Measurements from ENCODE around the gene C1QTNF2. TPM values are rescaled to one million over a fixed set of nuclear protein-coding genes. Genes with fewer than 3 reads are reported as not detected.

Gene C1QTNF2
- total and polyA plus RNA-seq, 8 donors: 0.45 to 4.0 (median 1.1) TPM; not detected in 2

DNA sequence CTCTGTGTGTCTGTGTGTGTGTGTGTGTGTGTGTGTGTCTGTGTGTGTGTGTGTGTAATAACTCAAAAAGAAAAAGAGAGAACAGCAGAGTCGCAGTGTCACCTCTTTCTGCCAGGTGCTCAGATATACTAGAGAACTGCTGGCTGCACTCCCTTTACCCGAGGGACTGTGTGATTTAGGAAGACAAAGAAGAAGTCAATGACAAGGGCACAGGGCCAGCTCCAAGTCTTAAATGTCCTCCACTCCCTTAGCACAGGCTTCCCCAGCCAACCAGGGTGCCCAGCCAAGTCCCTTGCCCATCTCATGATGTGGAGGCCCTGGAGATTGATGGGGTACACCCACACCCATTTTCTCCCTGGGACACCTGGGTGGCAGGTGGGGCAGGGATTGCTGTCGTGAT lies 66.7 kb downstream of the C1QTNF2 start:
- DNase-seq: no peak
- no peak overlapping the region for H3K4me3 ChIP-seq
- H3K9me3 ChIP-seq: no peaks in the 10 kb centered on the region
- TF ChIP-seq POLR2A (IDR thresholded peaks at IDR 0.05) (no peak), POLR2AphosphoS5 (IDR thresholded peaks at IDR 0.05) (no peak), EP300 (IDR thresholded peaks at IDR 0.05) (no peak)
- TF ChIP-seq, protein P1, sequence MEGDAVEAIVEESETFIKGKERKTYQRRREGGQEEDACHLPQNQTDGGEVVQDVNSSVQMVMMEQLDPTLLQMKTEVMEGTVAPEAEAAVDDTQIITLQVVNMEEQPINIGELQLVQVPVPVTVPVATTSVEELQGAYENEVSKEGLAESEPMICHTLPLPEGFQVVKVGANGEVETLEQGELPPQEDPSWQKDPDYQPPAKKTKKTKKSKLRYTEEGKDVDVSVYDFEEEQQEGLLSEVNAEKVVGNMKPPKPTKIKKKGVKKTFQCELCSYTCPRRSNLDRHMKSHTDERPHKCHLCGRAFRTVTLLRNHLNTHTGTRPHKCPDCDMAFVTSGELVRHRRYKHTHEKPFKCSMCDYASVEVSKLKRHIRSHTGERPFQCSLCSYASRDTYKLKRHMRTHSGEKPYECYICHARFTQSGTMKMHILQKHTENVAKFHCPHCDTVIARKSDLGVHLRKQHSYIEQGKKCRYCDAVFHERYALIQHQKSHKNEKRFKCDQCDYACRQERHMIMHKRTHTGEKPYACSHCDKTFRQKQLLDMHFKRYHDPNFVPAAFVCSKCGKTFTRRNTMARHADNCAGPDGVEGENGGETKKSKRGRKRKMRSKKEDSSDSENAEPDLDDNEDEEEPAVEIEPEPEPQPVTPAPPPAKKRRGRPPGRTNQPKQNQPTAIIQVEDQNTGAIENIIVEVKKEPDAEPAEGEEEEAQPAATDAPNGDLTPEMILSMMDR (IDR thresholded peaks at IDR 0.05): no peak
- no peaks in the 10 kb centered on the region for H3K27me3 ChIP-seq
- intact Hi-C loops (cut with DNase I; ENCODE audit: low total_unique reads): no loop called here
- peaks cover 0 to 5% (median 0%) of the 10 kb centered on the region in 4 donors for H3K36me3 ChIP-seq
- 47 to 66% (median 54%) methylated on average over 3 of the region's 3 CpGs for WGBS, 5 donors
- no peak overlapping the region for H3K27ac ChIP-seq
- H3K4me1 ChIP-seq: peaks cover 0 to 5% (median 2%) of the 10 kb centered on the region in 4 donors

DNA sequence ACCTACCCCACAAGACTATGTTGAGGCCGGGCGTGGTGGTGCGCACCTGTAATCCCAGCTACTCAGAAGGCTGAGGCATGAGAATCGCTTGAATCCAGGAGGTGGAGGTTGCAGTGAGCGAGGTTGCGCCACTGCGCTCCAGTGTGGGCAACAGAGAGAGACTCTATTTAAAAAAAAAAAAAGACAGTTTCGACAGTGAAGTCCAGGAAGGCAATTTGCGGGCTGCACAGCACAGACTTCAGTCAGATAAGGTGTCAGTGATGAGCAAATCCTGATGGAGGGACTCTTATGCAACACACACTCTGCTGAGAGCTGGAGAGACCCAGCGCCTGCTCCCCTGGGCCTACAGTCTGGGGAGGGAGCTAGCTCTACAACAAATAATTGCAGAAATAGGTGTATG lies 72.2 kb downstream of the C1QTNF2 start:
- no peak overlapping the region for H3K4me3 ChIP-seq
- TF ChIP-seq, protein P1 (IDR thresholded peaks at IDR 0.05): no peak
- no peaks in the 10 kb centered on the region for H3K27me3 ChIP-seq
- H3K4me1 ChIP-seq: no peaks in the 10 kb centered on the region
- 91 to 96% (median 95%) methylated on average over 10 of the region's 10 CpGs for whole genome bisulfite sequencing, 5 donors
- H3K27ac ChIP-seq: peak overlapping the region in 1 of 5 donors; percentile 6
- no peaks in the 10 kb centered on the region for H3K9me3 ChIP-seq
- intact Hi-C loops (cut with DNase I; ENCODE audit: low total_unique reads): no loop called here
- no peaks in the 10 kb centered on the region for H3K36me3 ChIP-seq
- DNase-seq: peak in 1 of 2 donors; percentile 20

DNA sequence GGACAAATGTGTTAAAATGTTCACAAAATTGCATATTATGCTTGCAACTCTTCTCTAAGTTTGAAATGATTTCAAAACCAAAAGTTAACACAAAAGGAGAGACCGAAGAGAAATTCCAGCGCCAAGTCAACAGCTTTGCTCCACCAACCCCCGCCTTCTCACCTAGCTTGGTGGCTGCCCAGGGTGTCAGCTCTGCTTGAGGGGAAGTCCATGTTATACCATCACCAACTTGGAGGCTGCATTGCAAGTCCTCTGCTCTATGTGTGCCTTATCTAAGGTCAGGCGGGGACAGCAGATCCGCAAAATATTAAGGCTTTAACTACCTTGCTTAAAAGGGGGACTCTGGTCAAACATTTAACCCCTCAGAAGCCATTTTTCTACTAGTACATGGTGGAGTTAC lies 72.7 kb downstream of the C1QTNF2 start:
- DNase-seq: no peak
- no peaks in the 10 kb centered on the region for H3K36me3 ChIP-seq
- WGBS, 5 donors: 67 to 82% (median 70%) methylated on average over 5 of the region's 5 CpGs

More for the DNA sequence above, 72.7 kb downstream of the C1QTNF2 start:
- Histone ChIP-seq H3K4me1 (no peaks in the 10 kb centered on the region), H3K27ac (no peak overlapping the region), H3K4me3 (no peak overlapping the region), H3K27me3 (no peaks in the 10 kb centered on the region), H3K9me3 (no peaks in the 10 kb centered on the region)
- intact Hi-C loops (cut with DNase I; ENCODE audit: low total_unique reads): no loop called here
- TF ChIP-seq POLR2AphosphoS5 (IDR thresholded peaks at IDR 0.05) (no peak), EP300 (IDR thresholded peaks at IDR 0.05) (no peak)

Small RNAs within 50 kb of the gene (small RNA-seq; reads per million reads assigned to genes)
- 0 reads per million in 4 donors for gene AC112191.3

Other genes with a start within 250 kb of the C1QTNF2 start
- gene FABP6, start 141.1 kb downstream of the C1QTNF2 start, total RNA-seq: 1 to 10 TPM in 1 of 5 donors, not detected in 4; 6.1 TPM
- gene FABP6, start 141.1 kb downstream of the C1QTNF2 start, polyA plus RNA-seq: 1 to 10 TPM in 1 of 3 donors, under 1 TPM in 1, not detected in 1; 0.50 to 1.9 TPM
- 100 to 1,000 TPM in 1 of 5 donors, 1 to 10 TPM in 4; 1.4 to 104 (median 4.5) TPM for gene CCNJL, start 58.1 kb downstream of the C1QTNF2 start, total RNA-seq
- gene CCNJL, start 58.1 kb downstream of the C1QTNF2 start, polyA plus RNA-seq: 1 to 10 TPM; 2.4 to 4.5 (median 2.6) TPM
- gene FAM200C, start 29.4 kb upstream of the C1QTNF2 start, total RNA-seq: 1 to 10 TPM in 4 of 5 donors, under 1 TPM in 1; 0.29 to 7.2 (median 1.8) TPM
- gene FAM200C, start 29.4 kb upstream of the C1QTNF2 start, polyA plus RNA-seq: 1 to 10 TPM; 1.2 to 2.7 (median 1.4) TPM
- gene SLU7, start 48.5 kb upstream of the C1QTNF2 start, total RNA-seq: 10 to 100 TPM; 26.8 to 66.8 (median 33.8) TPM
- gene SLU7, start 48.5 kb upstream of the C1QTNF2 start, polyA plus RNA-seq: 10 to 100 TPM; 26.3 to 54.8 (median 28.7) TPM
- 10 to 100 TPM in 3 of 5 donors, 1 to 10 TPM in 1, not detected in 1; 2.3 to 27.0 (median 20.8) TPM for gene PTTG1, start 51.2 kb upstream of the C1QTNF2 start, total RNA-seq
- 100 to 1,000 TPM in 1 of 3 donors, 10 to 100 TPM in 2; 17.4 to 104 (median 23.9) TPM for gene PTTG1, start 51.2 kb upstream of the C1QTNF2 start, polyA plus RNA-seq

Data from stomach (tissue), 9 donors.